ENCODE results near the gene XYLT1.

DNA sequence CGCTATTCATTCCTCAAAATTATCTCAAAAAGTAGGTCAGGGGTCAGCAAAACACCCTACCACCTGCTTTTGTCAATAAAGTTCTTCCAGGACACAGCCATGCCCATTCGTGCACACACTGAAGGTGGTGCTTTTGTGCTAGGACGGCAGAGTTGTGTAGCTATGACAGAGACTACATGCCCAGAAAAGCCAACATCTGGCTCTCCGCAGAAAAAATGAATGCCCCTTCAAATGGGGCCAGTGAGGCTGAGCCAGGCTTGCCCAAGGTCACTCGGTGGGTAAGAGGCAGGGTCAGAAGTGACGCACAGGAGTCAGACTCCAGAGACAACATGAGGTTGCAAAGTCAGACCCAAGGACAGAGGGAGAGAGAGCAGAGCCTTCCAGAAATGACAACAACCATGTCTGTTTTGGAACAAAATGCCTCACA lies 200.1 kb downstream of the XYLT1 start:
- TF ChIP-seq, protein P1, sequence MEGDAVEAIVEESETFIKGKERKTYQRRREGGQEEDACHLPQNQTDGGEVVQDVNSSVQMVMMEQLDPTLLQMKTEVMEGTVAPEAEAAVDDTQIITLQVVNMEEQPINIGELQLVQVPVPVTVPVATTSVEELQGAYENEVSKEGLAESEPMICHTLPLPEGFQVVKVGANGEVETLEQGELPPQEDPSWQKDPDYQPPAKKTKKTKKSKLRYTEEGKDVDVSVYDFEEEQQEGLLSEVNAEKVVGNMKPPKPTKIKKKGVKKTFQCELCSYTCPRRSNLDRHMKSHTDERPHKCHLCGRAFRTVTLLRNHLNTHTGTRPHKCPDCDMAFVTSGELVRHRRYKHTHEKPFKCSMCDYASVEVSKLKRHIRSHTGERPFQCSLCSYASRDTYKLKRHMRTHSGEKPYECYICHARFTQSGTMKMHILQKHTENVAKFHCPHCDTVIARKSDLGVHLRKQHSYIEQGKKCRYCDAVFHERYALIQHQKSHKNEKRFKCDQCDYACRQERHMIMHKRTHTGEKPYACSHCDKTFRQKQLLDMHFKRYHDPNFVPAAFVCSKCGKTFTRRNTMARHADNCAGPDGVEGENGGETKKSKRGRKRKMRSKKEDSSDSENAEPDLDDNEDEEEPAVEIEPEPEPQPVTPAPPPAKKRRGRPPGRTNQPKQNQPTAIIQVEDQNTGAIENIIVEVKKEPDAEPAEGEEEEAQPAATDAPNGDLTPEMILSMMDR (conservative IDR thresholded peaks at IDR 0.05) = no peak
- TF ChIP-seq EZH2 (IDR thresholded peaks at IDR 0.05; ENCODE audit: low read depth) = no peak

Data from PC-9 (cell line).